ENCODE measurements around the gene PEG3. TPM values are rescaled to one million over a fixed set of nuclear protein-coding genes. Genes with fewer than 3 reads are reported as not detected.
"Not testable (repeated sequence)": the region's sequence is repeated elsewhere in the genome, so short reads cannot be mapped to it uniquely, and the experiment has no call there.

PEG3 gene
- 122 TPM for polyA plus RNA-seq (ENCODE audit: insufficient read length)
- long read RNA-seq, donor 1, full-length matches to known transcripts: 8 of 8 reads
- long read RNA-seq, donor 1, partial matches to known transcripts: 0 of 8 reads
- long read RNA-seq, donor 1, other reads (novel, unspliced or antisense): 0 of 8 reads
- long read RNA-seq, donor 2, full-length matches to known transcripts: 10 of 10 reads
- long read RNA-seq, donor 2, partial matches to known transcripts: 0 of 10 reads
- long read RNA-seq, donor 2, other reads (novel, unspliced or antisense): 0 of 10 reads
- long read RNA-seq, donor 3, full-length matches to known transcripts: 6 of 11 reads
- long read RNA-seq, donor 3, partial matches to known transcripts: 5 of 11 reads
- long read RNA-seq, donor 3, other reads (novel, unspliced or antisense): 0 of 11 reads
- long read RNA-seq, donor 4: 0 reads
- long read RNA-seq, donor 5, full-length matches to known transcripts: 8 of 8 reads
- long read RNA-seq, donor 5, partial matches to known transcripts: 0 of 8 reads
- long read RNA-seq, donor 5, other reads (novel, unspliced or antisense): 0 of 8 reads
- long read RNA-seq, donor 6, full-length matches to known transcripts: 6 of 6 reads
- long read RNA-seq, donor 6, partial matches to known transcripts: 0 of 6 reads
- long read RNA-seq, donor 6, other reads (novel, unspliced or antisense): 0 of 6 reads
- long read RNA-seq, donor 7, full-length matches to known transcripts: 6 of 6 reads
- long read RNA-seq, donor 7, partial matches to known transcripts: 0 of 6 reads
- long read RNA-seq, donor 7, other reads (novel, unspliced or antisense): 0 of 6 reads
- long read RNA-seq, donor 8, full-length matches to known transcripts: 3 of 3 reads
- long read RNA-seq, donor 8, partial matches to known transcripts: 0 of 3 reads
- long read RNA-seq, donor 8, other reads (novel, unspliced or antisense): 0 of 3 reads

DNA sequence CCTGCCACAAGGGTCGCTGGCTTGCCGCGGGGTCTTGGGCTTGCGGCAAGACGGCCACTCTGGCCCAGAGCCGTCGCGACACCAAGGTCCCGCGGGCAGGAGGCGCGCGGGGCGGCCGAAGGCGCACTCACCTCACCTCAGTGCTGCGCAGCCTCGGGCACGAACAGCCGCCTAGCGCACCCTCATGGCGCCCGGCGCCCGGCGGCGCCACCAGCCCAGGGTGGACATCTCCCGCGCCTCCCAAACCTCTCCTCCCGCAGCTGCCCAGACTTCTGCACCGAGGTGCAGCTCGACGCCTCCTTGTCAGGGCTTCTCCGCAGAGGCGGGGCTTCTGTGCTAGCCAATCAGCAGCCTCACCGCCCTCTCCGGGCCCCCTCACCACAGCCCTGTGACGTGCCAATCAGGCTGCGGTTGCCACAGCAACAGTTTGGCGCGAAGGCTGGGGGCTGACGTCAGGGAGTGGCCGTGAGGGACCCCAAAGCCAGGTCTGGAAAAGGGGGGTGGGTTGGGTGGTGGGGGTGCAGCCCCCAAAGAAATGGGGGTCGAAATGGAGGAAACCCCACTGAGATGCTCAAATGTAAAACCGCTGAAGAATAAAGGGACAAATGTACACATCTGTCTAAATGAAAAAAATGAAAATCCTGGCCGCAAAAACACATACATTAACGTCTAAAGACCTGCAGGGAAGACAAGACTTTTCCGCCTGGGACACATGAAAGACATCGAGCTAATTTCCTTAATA is at the start of gene PEG3, which contains the start of gene ZIM2:
PEG3 (minus strand) TSS at position 276 of the 742 bp plus-strand sequence. CDS start 16,071 bp downstream, outside the sequence.
ZIM2 (minus strand) TSS at position 276 of the 742 bp plus-strand sequence. CDS start 16,449 bp downstream, outside the sequence.
- peak; percentile 81 for DNase-seq

GRCh38 chr19:56885173-56885985 is 44.9 kb upstream of the PEG3 start:
- no peak for DNase-seq

DNA sequence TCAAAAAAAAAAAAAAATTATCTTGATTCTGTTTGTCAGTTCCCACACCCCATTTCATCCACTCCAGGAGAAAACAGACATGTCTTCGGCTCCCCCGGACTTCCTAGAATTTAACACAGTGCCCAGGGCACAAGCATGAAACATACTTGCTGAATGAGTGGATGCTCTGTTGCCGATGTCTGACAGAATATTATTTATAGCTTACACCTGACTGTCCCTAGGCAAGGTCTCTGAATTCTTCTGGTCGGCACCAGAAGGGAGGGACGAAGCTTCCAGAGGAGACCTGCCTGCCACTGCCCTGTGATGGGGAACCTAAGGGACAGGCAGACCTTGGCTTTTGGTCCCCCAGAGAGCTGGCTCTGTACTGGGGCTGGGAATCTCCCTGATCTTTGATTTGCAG is 43.9 kb upstream of the PEG3 start:
- no peak for DNase-seq

- no peak for DNase-seq
Measured at GRCh38 chr19:56880592-56881190, 40.2 kb upstream of the PEG3 start.

- DNase-seq: no peak
Measured at GRCh38 chr19:56877069-56877715, 36.7 kb upstream of the PEG3 start.

DNA sequence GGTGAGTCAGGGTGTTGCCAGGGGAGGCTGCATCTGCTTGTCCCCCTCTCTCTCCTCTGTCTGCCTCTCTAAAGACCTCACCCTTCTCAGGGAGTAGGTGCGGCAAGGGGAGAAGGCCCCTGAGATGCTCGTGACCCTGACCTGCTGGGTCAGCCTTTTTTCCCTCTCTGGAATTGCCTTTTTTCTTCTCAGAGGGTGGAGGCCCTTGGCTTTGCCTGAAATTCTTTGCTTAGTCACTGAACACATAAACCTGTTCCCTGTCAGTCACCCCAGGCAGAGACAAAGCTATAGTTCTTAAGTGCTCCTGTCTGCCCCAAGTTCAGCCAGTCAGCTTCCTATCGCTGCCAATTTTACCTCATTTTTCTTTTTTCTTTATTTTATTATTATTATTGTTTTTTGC is 35.2 kb upstream of the PEG3 start:
- DNase-seq: no peak

DNA sequence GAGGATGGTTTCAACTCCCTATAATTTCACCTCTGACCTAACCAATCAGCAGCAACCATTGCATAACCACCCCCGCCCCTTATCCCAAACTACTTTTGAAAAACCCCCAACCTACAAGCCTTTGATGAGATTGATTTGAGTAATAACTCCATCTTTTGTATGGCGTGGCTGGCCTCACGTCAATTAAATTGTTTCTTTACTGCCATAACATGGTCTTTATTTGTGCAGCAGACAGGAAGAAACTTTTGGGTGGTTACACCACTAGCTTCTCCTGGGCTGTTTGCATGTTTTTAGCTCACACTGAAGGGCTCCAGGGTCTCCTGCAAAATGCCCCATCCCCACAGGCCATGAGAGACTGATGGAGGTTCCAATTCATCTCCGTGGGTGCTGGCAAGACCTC is 34.0 kb upstream of the PEG3 start:
- no peak for DNase-seq

GRCh38 chr19:56873493-56873892 is 33.0 kb upstream of the PEG3 start:
- no peak for DNase-seq

- no peak for DNase-seq
Measured at GRCh38 chr19:56869886-56870285, 29.4 kb upstream of the PEG3 start.

DNA sequence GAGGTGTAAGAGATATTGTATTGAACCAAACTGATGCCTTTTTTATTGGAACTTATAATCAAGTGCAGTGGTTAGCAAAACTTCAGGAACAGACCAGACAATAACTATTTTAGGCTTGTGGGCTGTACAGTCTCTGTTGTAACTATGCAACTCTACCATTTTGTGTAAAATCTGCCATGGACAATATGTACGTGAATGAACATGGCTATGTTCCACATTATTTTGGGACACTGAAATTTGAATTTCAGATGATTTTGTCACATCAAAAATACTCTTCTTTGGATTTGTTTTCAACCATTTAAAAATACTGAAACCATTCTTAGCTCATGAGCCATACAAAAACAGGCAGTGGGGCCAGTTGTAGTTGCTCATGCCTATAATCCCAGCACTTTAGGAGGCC is 27.9 kb upstream of the PEG3 start:
- DNase-seq: no peak

- DNase-seq: peak; percentile 71
Measured at GRCh38 chr19:56866538-56866937, 26.0 kb upstream of the PEG3 start.

DNA sequence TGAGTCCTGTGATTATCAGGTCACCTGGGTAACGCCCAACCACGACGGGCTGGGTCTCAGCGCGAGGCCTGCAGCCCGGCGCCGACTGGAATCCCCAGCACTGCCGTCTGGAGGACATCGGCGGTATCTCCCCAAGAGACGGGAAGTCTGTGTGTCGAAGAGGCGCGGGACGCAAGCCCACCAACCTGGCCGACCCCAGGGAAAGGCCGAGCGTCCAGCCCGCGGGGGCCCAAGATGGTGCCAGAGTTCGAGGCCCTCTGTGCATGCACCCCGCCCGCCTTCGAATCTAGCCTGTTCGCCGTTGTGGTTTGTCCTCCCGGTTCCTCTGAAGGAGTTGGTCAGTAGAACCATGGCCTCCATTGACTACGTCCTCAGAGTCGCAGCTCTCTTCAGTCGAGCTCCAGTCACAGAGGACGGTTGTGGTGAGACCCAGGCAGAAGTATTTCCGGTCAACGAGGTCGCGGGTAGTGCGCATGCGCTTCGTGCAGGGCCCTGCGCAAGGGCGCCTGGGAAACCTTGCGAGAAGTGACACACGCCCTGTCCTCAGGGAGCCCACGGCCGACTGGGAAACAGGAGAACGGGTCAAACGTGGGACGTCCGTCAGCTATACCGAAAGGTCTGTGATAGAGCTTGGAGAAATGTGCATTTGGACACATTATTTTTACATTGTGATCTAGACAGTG is 24.1 kb upstream of the PEG3 start:
- DNase-seq: no peak

- no peak for DNase-seq
Measured at GRCh38 chr19:56862741-56863140, 22.2 kb upstream of the PEG3 start.

DNA sequence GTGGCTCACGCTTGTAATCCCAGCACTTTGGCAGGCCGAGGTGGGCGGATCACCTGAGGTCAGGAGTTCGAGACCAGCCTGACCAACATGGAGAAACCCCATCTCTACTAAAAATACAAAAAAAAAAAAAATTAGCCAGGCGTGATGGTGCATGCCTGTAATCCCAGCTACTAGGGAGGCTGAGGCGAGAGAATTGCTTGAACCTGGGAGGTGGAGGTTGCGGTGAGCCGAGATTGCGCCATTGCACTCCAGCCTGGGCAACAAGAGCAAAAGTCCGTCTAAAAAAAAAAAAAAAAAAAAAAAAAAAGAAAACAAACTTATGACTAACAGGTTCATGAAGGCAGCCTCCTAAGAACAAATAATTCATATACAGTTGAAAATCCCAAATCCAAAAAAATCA is 19.9 kb upstream of the PEG3 start:
- not testable (repeated sequence) for DNase-seq

GRCh38 chr19:56858026-56858425 is 17.5 kb upstream of the PEG3 start:
- DNase-seq: no peak

GRCh38 chr19:56856822-56857221 is 16.3 kb upstream of the PEG3 start:
- no peak for DNase-seq

DNA sequence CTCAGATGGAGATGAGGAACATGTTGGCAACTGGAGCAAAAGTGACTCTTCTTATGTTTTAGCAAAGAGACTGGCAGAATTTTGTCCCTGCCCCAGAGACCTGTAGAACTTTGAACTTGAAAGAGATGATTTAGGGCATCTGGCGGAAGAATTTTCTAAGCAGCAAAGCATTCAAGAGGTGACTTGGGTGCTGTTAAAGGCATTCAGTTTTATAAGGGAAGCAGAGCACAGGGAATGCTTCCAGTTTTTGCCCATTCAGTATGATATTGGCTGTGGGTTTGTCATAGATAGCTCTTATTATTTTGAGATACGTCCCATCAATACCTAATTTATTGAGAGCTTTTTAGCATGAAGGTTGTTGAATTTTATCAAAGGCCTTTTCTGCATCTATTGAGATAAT is 11.8 kb upstream of the PEG3 start:
- not testable (repeated sequence) for DNase-seq

DNA sequence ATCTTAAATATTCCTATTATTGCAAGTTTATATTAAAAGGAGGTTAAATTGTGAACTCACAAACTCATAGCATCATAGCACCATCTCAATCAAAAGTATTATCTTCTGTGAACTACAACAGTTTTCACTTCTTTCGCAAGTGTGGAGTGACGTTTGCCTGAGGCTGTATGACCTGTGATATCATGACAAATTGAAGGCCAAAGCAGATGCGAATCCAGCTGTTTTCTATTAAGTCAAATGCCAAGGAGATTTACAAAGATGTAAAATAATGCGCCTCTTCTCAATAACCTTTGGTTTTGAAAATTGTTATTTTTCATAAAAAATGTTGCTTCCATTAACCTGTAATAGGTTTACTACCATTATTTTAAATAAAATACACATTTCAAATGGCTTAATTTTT is 7.6 kb upstream of the PEG3 start:
- DNase-seq: no peak

DNA sequence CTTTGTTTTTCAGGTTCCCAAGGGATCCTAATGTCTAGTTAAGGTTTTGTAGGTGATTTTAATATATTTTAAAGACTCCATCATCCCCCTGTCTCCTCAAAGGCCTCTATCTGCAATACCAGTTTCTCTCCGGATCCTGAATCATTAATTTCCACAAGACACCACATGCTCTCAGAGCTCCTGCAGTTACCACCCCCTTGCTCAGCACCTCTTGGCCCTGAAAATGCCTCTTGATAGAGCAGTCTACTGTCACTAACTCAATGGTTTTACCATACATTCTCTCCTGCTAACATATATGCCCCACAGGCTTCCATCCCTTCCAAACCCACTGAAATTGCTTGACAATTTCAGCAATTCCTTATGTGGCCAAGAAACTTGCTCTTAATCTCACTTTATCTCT is 1.9 kb upstream of the PEG3 start:
- no peak for DNase-seq

GRCh38 chr19:56841193-56841543 is 642 bp upstream of the PEG3 start:
- DNase-seq: peak; percentile 13
